A549 treated with AZD9567 at 1 μM for 4 hours (cell line): ENCODE results near the gene PAXIP1. TPM values are rescaled to one million over a fixed set of nuclear protein-coding genes. Genes with fewer than 3 reads are reported as not detected.

Experiments
- total RNA-seq: library from RNA; stranded (reverse); fragments of 200-300 nt; extraction: Qiagen RNA extraction; gene quantifications from 5 replicates; pipeline ENCODE4 v1.2.3, GENCODE V29; 2022; ENCODE audit not compliant: insufficient read depth

PAXIP1 gene
- total RNA-seq: 12.9 to 15.8 TPM (median 15.4 TPM) in 5 replicates

GRCh38 chr7:155003092-155003375 lies at the start of gene PAXIP1:
PAXIP1 (minus strand) TSS chr7:155003124; CDS start chr7:155002929, 195 bp downstream.

Other genes starting within 250 kb of the PAXIP1 start
- gene HTR5A, start 67.2 kb upstream of the PAXIP1 start, total RNA-seq: not detected in 5 replicates